B cell (primary cell): ENCODE results near the gene PCSK7. TPM values are rescaled to one million over a fixed set of nuclear protein-coding genes. Genes with fewer than 3 reads are reported as not detected.

Experiments
- ATAC-seq: fragments of 200-7000 bp; cut with Tn5 transposase; one replicate; pipeline ENCODE4 v1.10.0; 2021; ENCODE audit warnings: low read depth, mild to moderate bottlenecking, moderate number of reproducible peaks, moderate library complexity
- CTCF ChIA-PET: fragments of 350-600 bp; sonication (Branson Sonifier 250); formaldehyde crosslinking; loops from one replicate; lab custom pipeline; 2021; ENCODE audit warnings: antibody characterized with exemption, inconsistent platforms; lab: Charles Lee
- POLR2A ChIA-PET: fragments of 350-600 bp; sonication (Branson Sonifier 250); formaldehyde crosslinking; loops from one replicate; lab custom pipeline; 2021; ENCODE audit warnings: antibody characterized with exemption; lab: Charles Lee
- DNase-seq: peaks from one replicate; pipeline ENCODE4 v3.0.0; 2013
- H2AFZ ChIP-seq: 2 replicates; pipeline ENCODE4 v1.6.1; 2012; ENCODE audit warnings: mild to moderate bottlenecking, low read depth, low read length; ENCODE audit not compliant: insufficient read depth, poor library complexity, severe bottlenecking
- H3K27ac ChIP-seq, 2 donors: 1 replicate in 1 of 2; 2 replicates in 1 of 2; pipeline ENCODE4 v1.5.1; 2012 to 2013; ENCODE audit warnings: low read length in 2 of 2, mild to moderate bottlenecking in 2 of 2, moderate library complexity in 1 of 2
- H3K27me3 ChIP-seq, 4 experiments: fragments of 200-600 bp in 1 of 4; sonication (generic) in 1 of 4; replicated peaks in 1 of 4; 1 replicate in 2 of 4; 2 replicates in 2 of 4; pipeline versions ENCODE4 v1.6.1 to v1.7.0; 2013 to 2016; ENCODE audit warnings: low read length in 3 of 4, mild to moderate bottlenecking in 2 of 4, mixed read lengths in 1 of 4, moderate library complexity in 1 of 4; ENCODE audit not compliant: insufficient read depth in 4 of 4, control insufficient read depth in 3 of 4; ENCODE audit errors: control extremely low read depth in 1 of 4
- H3K36me3 ChIP-seq, 2 experiments: replicated peaks in 1 of 2; 1 replicate in 1 of 2; 2 replicates in 1 of 2; pipeline versions ENCODE4 v1.6.1 to v1.7.1; 2013; ENCODE audit warnings: low read length in 1 of 2; ENCODE audit not compliant: insufficient read depth in 2 of 2, control insufficient read depth in 1 of 2; ENCODE audit errors: control extremely low read depth in 1 of 2, extremely low read depth in 1 of 2
- H3K4me1 ChIP-seq, 2 donors: fragments of 200-600 bp in 1 of 2; sonication (generic) in 1 of 2; 1 replicate in 1 of 2; 2 replicates in 1 of 2; pipeline versions ENCODE4 v1.5.1 to v1.6.1; 2013 to 2017; ENCODE audit warnings: low read length in 2 of 2; ENCODE audit not compliant: control insufficient read depth in 2 of 2, insufficient read depth in 2 of 2
- H3K4me2 ChIP-seq: replicated peaks from 2 replicates; pipeline ENCODE3; 2012; ENCODE audit warnings: mild to moderate bottlenecking, low read depth, low read length; ENCODE audit not compliant: poor library complexity, severe bottlenecking
- H3K4me3 ChIP-seq, 5 experiments: fragments of 200-600 bp in 1 of 5; sonication (generic) in 1 of 5; 1 replicate in 3 of 5; 2 replicates in 2 of 5; pipeline versions ENCODE4 v1.5.1 to v1.7.0; 2011 to 2016; ENCODE audit warnings: low read length in 4 of 5, mild to moderate bottlenecking in 4 of 5, low read depth in 2 of 5, control low read depth in 1 of 5, moderate library complexity in 1 of 5; ENCODE audit not compliant: insufficient read depth in 1 of 5; ENCODE audit errors: control extremely low read depth in 1 of 5, extremely low read depth in 1 of 5
- H3K79me2 ChIP-seq: fragments of 200-600 bp; sonication (generic); one replicate; pipeline ENCODE4 v1.6.0; 2016; ENCODE audit warnings: low read length; ENCODE audit not compliant: control insufficient read depth, insufficient read depth
- H3K9ac ChIP-seq: fragments of 200-600 bp; sonication (generic); 2 replicates; pipeline ENCODE4 v1.6.1; 2017; ENCODE audit warnings: mild to moderate bottlenecking, low read length, moderate library complexity
- H3K9me3 ChIP-seq, 3 donors: one replicate each; pipeline versions ENCODE4 v1.6.1 to v1.7.1; 2013; ENCODE audit warnings: low read length in 2 of 3; ENCODE audit not compliant: control insufficient read depth in 2 of 3, insufficient read depth in 1 of 3; ENCODE audit errors: control extremely low read depth in 1 of 3
- H4K20me1 ChIP-seq: 2 replicates; pipeline ENCODE4 v1.6.0; 2012; ENCODE audit warnings: mild to moderate bottlenecking, low read length; ENCODE audit not compliant: insufficient read depth, control insufficient read depth, poor library complexity, severe bottlenecking
- H3K27ac Mint-ChIP-seq: one replicate; pipeline ENCODE4 v1.8.0; 2021; ENCODE audit warnings: mixed read lengths
- H3K27me3 Mint-ChIP-seq: one replicate; pipeline ENCODE4 v1.8.0; 2021; ENCODE audit warnings: mixed read lengths
- H3K4me1 Mint-ChIP-seq: one replicate; pipeline ENCODE4 v1.8.0; 2021; ENCODE audit warnings: mixed read lengths
- H3K4me3 Mint-ChIP-seq: one replicate; pipeline ENCODE4 v1.8.0; 2021; ENCODE audit warnings: mixed read lengths
- H3K9me3 Mint-ChIP-seq: one replicate; pipeline ENCODE4 v1.8.0; 2022; ENCODE audit warnings: mixed read lengths; ENCODE audit not compliant: insufficient read depth
- EZH2 ChIP-seq: IDR thresholded peaks from 2 replicates; pipeline ENCODE4 v1.6.1; 2012; ENCODE audit warnings: borderline replicate concordance, low read depth, mild to moderate bottlenecking, moderate library complexity, low read length; ENCODE audit not compliant: insufficient read depth, poor library complexity, severe bottlenecking
- WGBS: methylation state at CpG from one replicate; pipeline ENCODE4 v1.1.5; 2013; ENCODE audit warnings: missing lambda C conversion rate; ENCODE audit not compliant: insufficient coverage; 5-methylcytosine and 5-hydroxymethylcytosine counted together
- intact Hi-C: fragments of 100-400 bp; cut with micrococcal nuclease; formaldehyde crosslinking; loops from one replicate; pipeline ENCODE4 v1.10.0; 2022
- polyA plus RNA-seq: library from polyadenylated mRNA; depleted of rRNA; stranded (reverse); fragments of >200 nt; gene quantifications from 2 replicates; pipeline ENCODE4 v1.2.3, GENCODE V29; 2012
- total RNA-seq, 2 donors: library from RNA; stranded (reverse); fragments of 120-200 nt in 1 of 2; gene quantifications; 1 replicate in 1 of 2; 2 replicates in 1 of 2; pipeline versions ENCODE4 v1.2.3 to v1.2.4, GENCODE V29; 2013 to 2022
- TF ChIP-seq, protein P1 (sequence below): fragments of 200-600 bp; IDR thresholded peaks from one replicate; pipeline ENCODE4 v1.8.0; 2022; ENCODE audit warnings: antibody characterized with exemption, mild to moderate bottlenecking

PCSK7 gene
- total and polyA plus RNA-seq, 2 donors (not counting 1 experiment from before 2014, with no cell fraction given) = 203 to 283 TPM

DNA sequence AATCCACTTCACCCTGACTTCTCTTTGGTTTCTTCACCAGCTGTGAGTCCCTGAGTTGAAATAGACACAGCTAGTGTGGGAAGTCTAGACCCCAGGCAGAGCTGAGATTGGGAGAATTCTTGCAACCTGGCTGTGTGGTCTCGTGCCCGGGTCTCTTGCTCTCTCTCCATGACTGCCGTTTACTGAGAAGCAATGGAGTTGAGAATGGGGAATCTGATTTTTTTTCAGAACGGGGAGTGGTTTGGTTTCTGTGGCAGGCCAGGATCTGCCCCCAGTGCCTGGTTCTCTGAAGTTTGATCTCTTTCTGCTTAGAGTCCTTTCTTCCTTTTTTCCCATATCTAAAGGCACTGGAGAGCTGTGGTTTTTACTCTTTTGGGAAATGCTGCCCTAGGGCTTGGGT, 51.9 kb downstream of the PCSK7 start:
- DNase-seq = no peak
- Histone ChIP-seq H3K4me2 (peak overlapping the region; percentile 86), H3K4me3 (peak overlapping the region; percentile 68 to 85 (median 81)), H3K79me2 (peaks cover 28% of the 10 kb centered on the region), H2AFZ (peak overlapping the region; percentile 51), H3K9me3 (no peaks in the 10 kb centered on the region), H4K20me1 (no peaks in the 10 kb centered on the region), H3K9ac (peak overlapping the region; percentile 81), H3K4me1 (peaks cover 27 to 42% of the 10 kb centered on the region in 2 donors), H3K27ac (peak overlapping the region; percentile 84), H3K36me3 (peaks cover 0 to 35% of the 10 kb centered on the region in 2 experiments), H3K27me3 (no peaks in the 10 kb centered on the region)
- POLR2A ChIA-PET = interaction anchor here (1.4 to 3.7 kb wide), 4 partner anchors 9 to 51 kb away, joined by 4 to 34 read pairs (median 22); partner anchors contain the start of gene PAFAH1B2
- Mint-ChIP-seq H3K9me3 (no peaks in the 10 kb centered on the region), H3K27me3 (no peaks in the 10 kb centered on the region), H3K4me3 (peak overlapping the region; percentile 99), H3K27ac (peak overlapping the region; percentile 96), H3K4me1 (peaks cover 42% of the 10 kb centered on the region)
- 15% methylated on average over 3 of the region's 4 CpGs for WGBS
- CTCF ChIA-PET = interaction anchor here (0.9 to 14.8 kb wide), 11 partner anchors 10 to 390 kb away, joined by 3 to 309 read pairs (median 7); partner anchors contain the start of genes PAFAH1B2, PCSK7 and RNF214
- intact Hi-C loops = no loop called here
- no peak for ATAC-seq
- TF ChIP-seq, protein P1, sequence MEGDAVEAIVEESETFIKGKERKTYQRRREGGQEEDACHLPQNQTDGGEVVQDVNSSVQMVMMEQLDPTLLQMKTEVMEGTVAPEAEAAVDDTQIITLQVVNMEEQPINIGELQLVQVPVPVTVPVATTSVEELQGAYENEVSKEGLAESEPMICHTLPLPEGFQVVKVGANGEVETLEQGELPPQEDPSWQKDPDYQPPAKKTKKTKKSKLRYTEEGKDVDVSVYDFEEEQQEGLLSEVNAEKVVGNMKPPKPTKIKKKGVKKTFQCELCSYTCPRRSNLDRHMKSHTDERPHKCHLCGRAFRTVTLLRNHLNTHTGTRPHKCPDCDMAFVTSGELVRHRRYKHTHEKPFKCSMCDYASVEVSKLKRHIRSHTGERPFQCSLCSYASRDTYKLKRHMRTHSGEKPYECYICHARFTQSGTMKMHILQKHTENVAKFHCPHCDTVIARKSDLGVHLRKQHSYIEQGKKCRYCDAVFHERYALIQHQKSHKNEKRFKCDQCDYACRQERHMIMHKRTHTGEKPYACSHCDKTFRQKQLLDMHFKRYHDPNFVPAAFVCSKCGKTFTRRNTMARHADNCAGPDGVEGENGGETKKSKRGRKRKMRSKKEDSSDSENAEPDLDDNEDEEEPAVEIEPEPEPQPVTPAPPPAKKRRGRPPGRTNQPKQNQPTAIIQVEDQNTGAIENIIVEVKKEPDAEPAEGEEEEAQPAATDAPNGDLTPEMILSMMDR = no peak
- TF ChIP-seq EZH2 = no peak
